ENCODE data around the gene CFAP61. TPM values are rescaled to one million over a fixed set of nuclear protein-coding genes. Genes with fewer than 3 reads are reported as not detected.

The CFAP61 gene
- total RNA-seq, 1 donor: not detected

- Histone ChIP-seq H3K79me2 (ENCODE audit: insufficient read depth, low read length) (no peaks in the 10 kb centered on the region), H3K36me3 (ENCODE audit: insufficient read depth, low read length) (no peaks in the 10 kb centered on the region), H3K4me3 (ENCODE audit: insufficient read depth, low read length) (no peak overlapping the region), H3K4me1 (ENCODE audit: insufficient read depth, low read length) (no peaks in the 10 kb centered on the region), H3K9me3 (ENCODE audit: low read depth, low read length) (no peaks in the 10 kb centered on the region), H2AFZ (ENCODE audit: low read length) (no peak overlapping the region), H3K4me2 (ENCODE audit: insufficient read depth, low read length) (no peak overlapping the region), H4K20me1 (ENCODE audit: insufficient read depth, low read length) (no peaks in the 10 kb centered on the region), H3K27me3 (ENCODE audit: insufficient read depth, low read length) (no peaks in the 10 kb centered on the region), H3K27ac (ENCODE audit: low read depth, low read length) (no peak overlapping the region)
- TF ChIP-seq, protein P1, sequence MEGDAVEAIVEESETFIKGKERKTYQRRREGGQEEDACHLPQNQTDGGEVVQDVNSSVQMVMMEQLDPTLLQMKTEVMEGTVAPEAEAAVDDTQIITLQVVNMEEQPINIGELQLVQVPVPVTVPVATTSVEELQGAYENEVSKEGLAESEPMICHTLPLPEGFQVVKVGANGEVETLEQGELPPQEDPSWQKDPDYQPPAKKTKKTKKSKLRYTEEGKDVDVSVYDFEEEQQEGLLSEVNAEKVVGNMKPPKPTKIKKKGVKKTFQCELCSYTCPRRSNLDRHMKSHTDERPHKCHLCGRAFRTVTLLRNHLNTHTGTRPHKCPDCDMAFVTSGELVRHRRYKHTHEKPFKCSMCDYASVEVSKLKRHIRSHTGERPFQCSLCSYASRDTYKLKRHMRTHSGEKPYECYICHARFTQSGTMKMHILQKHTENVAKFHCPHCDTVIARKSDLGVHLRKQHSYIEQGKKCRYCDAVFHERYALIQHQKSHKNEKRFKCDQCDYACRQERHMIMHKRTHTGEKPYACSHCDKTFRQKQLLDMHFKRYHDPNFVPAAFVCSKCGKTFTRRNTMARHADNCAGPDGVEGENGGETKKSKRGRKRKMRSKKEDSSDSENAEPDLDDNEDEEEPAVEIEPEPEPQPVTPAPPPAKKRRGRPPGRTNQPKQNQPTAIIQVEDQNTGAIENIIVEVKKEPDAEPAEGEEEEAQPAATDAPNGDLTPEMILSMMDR (IDR thresholded peaks at IDR 0.05; ENCODE audit: extremely low read depth, low read depth, low read length): no peak
- no peak for DNase-seq (ENCODE audit: insufficient read length, low spot score, missing footprints)
Measured at GRCh38 chr20:20399531-20400500, 347.5 kb downstream of the CFAP61 start.

DNA sequence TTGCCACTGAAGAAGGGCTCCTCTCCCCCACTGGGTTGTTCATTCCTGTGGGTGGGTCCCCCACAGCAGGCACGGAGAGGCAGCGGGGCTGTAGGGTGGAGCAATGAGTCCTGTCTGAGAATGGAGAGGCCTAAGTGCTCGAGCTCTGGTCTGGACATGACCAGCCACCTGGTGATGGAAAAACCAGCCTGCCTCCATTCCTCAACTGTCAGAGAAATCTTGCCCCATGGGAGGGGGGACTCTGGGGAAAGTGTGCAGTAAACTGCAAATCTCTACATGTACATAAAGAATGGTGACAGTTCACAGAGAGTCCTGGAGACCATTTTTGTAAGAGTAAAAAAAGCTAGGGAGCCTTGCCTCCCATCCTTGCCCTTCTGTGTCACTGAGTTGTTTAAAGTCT, 349.7 kb downstream of the CFAP61 start:
- Histone ChIP-seq H4K20me1 (ENCODE audit: insufficient read depth, low read length) (no peaks in the 10 kb centered on the region), H3K36me3 (ENCODE audit: insufficient read depth, low read length) (no peaks in the 10 kb centered on the region), H3K27me3 (ENCODE audit: insufficient read depth, low read length) (no peaks in the 10 kb centered on the region), H2AFZ (ENCODE audit: low read length) (no peak overlapping the region), H3K4me1 (ENCODE audit: insufficient read depth, low read length) (no peaks in the 10 kb centered on the region), H3K4me3 (ENCODE audit: insufficient read depth, low read length) (no peak overlapping the region), H3K9me3 (ENCODE audit: low read depth, low read length) (no peaks in the 10 kb centered on the region), H3K27ac (ENCODE audit: low read depth, low read length) (no peak overlapping the region), H3K79me2 (ENCODE audit: insufficient read depth, low read length) (no peaks in the 10 kb centered on the region), H3K4me2 (ENCODE audit: insufficient read depth, low read length) (no peak overlapping the region)
- DNase-seq (ENCODE audit: insufficient read length, low spot score, missing footprints): no peak
- TF ChIP-seq, protein P1 (IDR thresholded peaks at IDR 0.05; ENCODE audit: extremely low read depth, low read depth, low read length): no peak

GRCh38 chr20:20404633-20405032, 352.3 kb downstream of the CFAP61 start:
- TF ChIP-seq, protein P1 (IDR thresholded peaks at IDR 0.05; ENCODE audit: extremely low read depth, low read depth, low read length): no peak
- H4K20me1 ChIP-seq (ENCODE audit: insufficient read depth, low read length): no peaks in the 10 kb centered on the region
- DNase-seq (ENCODE audit: insufficient read length, low spot score, missing footprints): no peak
- no peak overlapping the region for H3K4me2 ChIP-seq (ENCODE audit: insufficient read depth, low read length)
- no peak overlapping the region for H3K4me3 ChIP-seq (ENCODE audit: insufficient read depth, low read length)
- H3K79me2 ChIP-seq (ENCODE audit: insufficient read depth, low read length): no peaks in the 10 kb centered on the region
- H2AFZ ChIP-seq (ENCODE audit: low read length): no peak overlapping the region
- no peak overlapping the region for H3K27ac ChIP-seq (ENCODE audit: low read depth, low read length)
- no peaks in the 10 kb centered on the region for H3K36me3 ChIP-seq (ENCODE audit: insufficient read depth, low read length)
- H3K9me3 ChIP-seq (ENCODE audit: low read depth, low read length): no peaks in the 10 kb centered on the region
- no peaks in the 10 kb centered on the region for H3K27me3 ChIP-seq (ENCODE audit: insufficient read depth, low read length)
- H3K4me1 ChIP-seq (ENCODE audit: insufficient read depth, low read length): no peaks in the 10 kb centered on the region

DNA sequence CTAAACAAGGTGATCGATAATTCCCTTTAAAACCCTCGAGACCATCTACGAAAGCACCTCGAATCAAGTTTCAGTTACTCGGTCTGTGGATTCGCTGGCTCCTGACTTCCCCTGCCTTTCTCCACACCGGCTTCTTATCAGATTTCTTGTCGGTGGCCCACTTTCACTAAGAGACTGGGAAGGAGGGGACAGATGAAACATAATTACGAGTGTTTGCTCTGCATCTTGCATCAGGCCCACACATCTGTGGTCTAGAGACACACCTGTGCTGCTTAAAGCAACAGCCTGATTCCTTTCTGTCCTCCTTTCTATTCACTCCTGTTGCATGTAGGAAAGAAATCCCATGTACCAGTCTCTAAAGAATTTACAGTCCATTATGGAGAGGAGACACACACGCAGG, 353.3 kb downstream of the CFAP61 start:
- TF ChIP-seq, protein P1 (IDR thresholded peaks at IDR 0.05; ENCODE audit: extremely low read depth, low read depth, low read length): no peak
- Histone ChIP-seq H3K4me1 (ENCODE audit: insufficient read depth, low read length) (no peaks in the 10 kb centered on the region), H3K9me3 (ENCODE audit: low read depth, low read length) (no peaks in the 10 kb centered on the region), H3K27ac (ENCODE audit: low read depth, low read length) (no peak overlapping the region), H3K4me3 (ENCODE audit: insufficient read depth, low read length) (no peak overlapping the region), H2AFZ (ENCODE audit: low read length) (no peak overlapping the region), H3K36me3 (ENCODE audit: insufficient read depth, low read length) (no peaks in the 10 kb centered on the region), H3K27me3 (ENCODE audit: insufficient read depth, low read length) (no peaks in the 10 kb centered on the region), H3K4me2 (ENCODE audit: insufficient read depth, low read length) (no peak overlapping the region), H3K79me2 (ENCODE audit: insufficient read depth, low read length) (no peaks in the 10 kb centered on the region), H4K20me1 (ENCODE audit: insufficient read depth, low read length) (no peaks in the 10 kb centered on the region)
- no peak for DNase-seq (ENCODE audit: insufficient read length, low spot score, missing footprints)

Measured in osteoblast (primary cell).